Adrenal gland (tissue), 5 donors: ENCODE results near the gene PRKCSH.

ENCODE experiments used
- POLR2A ChIP-seq, 2 donors: fragments of 450-650 bp; IDR thresholded peaks; one replicate each; pipeline ENCODE4 v1.6.1; 2017; ENCODE audit warnings: antibody characterized with exemption in 2 of 2, mild to moderate bottlenecking in 2 of 2, moderate library complexity in 1 of 2
- TF ChIP-seq, protein P1 (sequence below), 6 experiments: fragments of 450-650 bp in 4 of 6; fragments of 200-600 bp in 2 of 6; sonication (generic) in 1 of 6; IDR thresholded peaks; 1 replicate in 5 of 6; 2 replicates in 1 of 6; pipeline versions ENCODE4 v1.5.1 to v1.8.0; 2016 to 2021; ENCODE audit warnings: antibody characterized with exemption in 6 of 6, mild to moderate bottlenecking in 2 of 6, moderate library complexity in 1 of 6
- donor health status: DM: no; HTN: no; CAD: no.

DNA sequence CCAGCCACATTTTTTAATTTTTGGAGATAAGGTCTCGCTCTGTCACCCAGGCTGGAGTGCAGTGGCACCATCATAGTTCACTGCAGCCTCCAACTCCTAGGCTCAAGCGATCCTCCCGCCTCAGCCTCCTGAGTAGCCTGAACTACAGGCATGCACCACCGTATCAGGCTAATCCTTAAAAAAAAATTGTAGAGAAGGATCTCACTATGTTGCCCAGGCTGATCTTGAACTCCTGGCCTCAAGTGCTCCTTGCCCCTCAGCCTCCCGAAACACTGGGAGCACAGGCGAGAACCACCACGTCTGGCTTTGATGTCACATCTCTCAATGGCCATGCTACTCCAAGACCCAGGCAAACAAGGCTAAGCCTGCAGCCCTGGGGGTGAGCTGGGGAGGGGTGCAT is 21.2 kb downstream of the PRKCSH start:
- TF ChIP-seq, protein P1, sequence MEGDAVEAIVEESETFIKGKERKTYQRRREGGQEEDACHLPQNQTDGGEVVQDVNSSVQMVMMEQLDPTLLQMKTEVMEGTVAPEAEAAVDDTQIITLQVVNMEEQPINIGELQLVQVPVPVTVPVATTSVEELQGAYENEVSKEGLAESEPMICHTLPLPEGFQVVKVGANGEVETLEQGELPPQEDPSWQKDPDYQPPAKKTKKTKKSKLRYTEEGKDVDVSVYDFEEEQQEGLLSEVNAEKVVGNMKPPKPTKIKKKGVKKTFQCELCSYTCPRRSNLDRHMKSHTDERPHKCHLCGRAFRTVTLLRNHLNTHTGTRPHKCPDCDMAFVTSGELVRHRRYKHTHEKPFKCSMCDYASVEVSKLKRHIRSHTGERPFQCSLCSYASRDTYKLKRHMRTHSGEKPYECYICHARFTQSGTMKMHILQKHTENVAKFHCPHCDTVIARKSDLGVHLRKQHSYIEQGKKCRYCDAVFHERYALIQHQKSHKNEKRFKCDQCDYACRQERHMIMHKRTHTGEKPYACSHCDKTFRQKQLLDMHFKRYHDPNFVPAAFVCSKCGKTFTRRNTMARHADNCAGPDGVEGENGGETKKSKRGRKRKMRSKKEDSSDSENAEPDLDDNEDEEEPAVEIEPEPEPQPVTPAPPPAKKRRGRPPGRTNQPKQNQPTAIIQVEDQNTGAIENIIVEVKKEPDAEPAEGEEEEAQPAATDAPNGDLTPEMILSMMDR (IDR thresholded peaks at IDR 0.05) = no peak
- TF ChIP-seq POLR2A (IDR thresholded peaks at IDR 0.05) = no peak
